ENCODE measurements around the gene PTGS1.

- TF ChIP-seq CTCF (optimal IDR thresholded peaks at IDR 0.05 in 1 of 3, IDR thresholded peaks at IDR 0.05 in 1 of 3, conservative IDR thresholded peaks at IDR 0.05 in 1 of 3; ENCODE audit: extremely low read depth in 1 of 3, insufficient read depth in 2 of 3, low read length in 3 of 3) (no peak), EZH2 (IDR thresholded peaks at IDR 0.05; ENCODE audit: low read length) (no peak)
Observed at GRCh38 chr9:122392284-122392683, 21.5 kb downstream of the PTGS1 start.
